Measurements from ENCODE around the gene CEP19.

GRCh38 chr3:196686436-196686835, 25.6 kb downstream of the CEP19 start:
- TF ChIP-seq CTCF (IDR thresholded peaks at IDR 0.05 in 4 of 5, conservative IDR thresholded peaks at IDR 0.05 in 1 of 5) (no peak), POLR2A (IDR thresholded peaks at IDR 0.05) (no peak)

All from gastrocnemius medialis (tissue), 4 donors.